BJ (cell line): ENCODE results near the gene PCNT. TPM values are rescaled to one million over a fixed set of nuclear protein-coding genes. Genes with fewer than 3 reads are reported as not detected.

ENCODE experiments used
- CTCF ChIA-PET: fragments of 350-600 bp; formaldehyde crosslinking; extraction: SDS; loops from one replicate; lab custom pipeline; 2021; ENCODE audit warnings: antibody characterized with exemption, inconsistent platforms; lab: Yijun Ruan, JAX
- POLR2A ChIA-PET: fragments of 300-600 bp; sonication (Branson Sonifier 250); formaldehyde crosslinking; extraction: SDS; loops from one replicate; lab custom pipeline; 2021; ENCODE audit warnings: antibody characterized with exemption; lab: Charles Lee
- DNase-seq: peaks from one replicate; pipeline ENCODE4 v3.0.0-alpha.2; 2011; ENCODE audit warnings: low read depth
- H3K27me3 ChIP-seq: 2 replicates; pipeline ENCODE4 v1.6.0; 2011; ENCODE audit warnings: low read length; ENCODE audit not compliant: control insufficient read depth, insufficient read depth
- H3K36me3 ChIP-seq: 2 replicates; pipeline ENCODE4 v1.5.1; 2011; ENCODE audit warnings: low read length; ENCODE audit not compliant: control insufficient read depth, insufficient read depth
- H3K4me3 ChIP-seq: 2 replicates; pipeline ENCODE4 v1.5.1; 2011; ENCODE audit warnings: low read depth, mild to moderate bottlenecking, control low read depth, low read length
- polyA plus RNA-seq: library from polyadenylated mRNA; depleted of rRNA; stranded (reverse); fragments of >200 nt; gene quantifications from 2 replicates; pipeline ENCODE4 v1.2.3, GENCODE V29; 2011
- TF ChIP-seq, protein P1 (sequence below): IDR thresholded peaks from 2 replicates; pipeline ENCODE4 v1.5.1; 2011; ENCODE audit warnings: low read depth, mild to moderate bottlenecking, control low read depth, inconsistent platforms, low read length, moderate library complexity; ENCODE audit not compliant: insufficient read depth

The PCNT gene
- polyA plus RNA-seq, 1 experiment, result 11.0 TPM

- H3K4me3 ChIP-seq, result no peak overlapping the region
- peaks cover 25% of the 10 kb centered on the region for H3K36me3 ChIP-seq
- ChIA-PET POLR2A (interaction anchor here (0.6 kb wide), 1 partner anchor 1585 kb away, joined by 4 read pairs; no protein-coding TSS in a partner anchor), CTCF (no interaction called here)
- DNase-seq, result no peak
- H3K27me3 ChIP-seq, result no peaks in the 10 kb centered on the region
- TF ChIP-seq, protein P1, sequence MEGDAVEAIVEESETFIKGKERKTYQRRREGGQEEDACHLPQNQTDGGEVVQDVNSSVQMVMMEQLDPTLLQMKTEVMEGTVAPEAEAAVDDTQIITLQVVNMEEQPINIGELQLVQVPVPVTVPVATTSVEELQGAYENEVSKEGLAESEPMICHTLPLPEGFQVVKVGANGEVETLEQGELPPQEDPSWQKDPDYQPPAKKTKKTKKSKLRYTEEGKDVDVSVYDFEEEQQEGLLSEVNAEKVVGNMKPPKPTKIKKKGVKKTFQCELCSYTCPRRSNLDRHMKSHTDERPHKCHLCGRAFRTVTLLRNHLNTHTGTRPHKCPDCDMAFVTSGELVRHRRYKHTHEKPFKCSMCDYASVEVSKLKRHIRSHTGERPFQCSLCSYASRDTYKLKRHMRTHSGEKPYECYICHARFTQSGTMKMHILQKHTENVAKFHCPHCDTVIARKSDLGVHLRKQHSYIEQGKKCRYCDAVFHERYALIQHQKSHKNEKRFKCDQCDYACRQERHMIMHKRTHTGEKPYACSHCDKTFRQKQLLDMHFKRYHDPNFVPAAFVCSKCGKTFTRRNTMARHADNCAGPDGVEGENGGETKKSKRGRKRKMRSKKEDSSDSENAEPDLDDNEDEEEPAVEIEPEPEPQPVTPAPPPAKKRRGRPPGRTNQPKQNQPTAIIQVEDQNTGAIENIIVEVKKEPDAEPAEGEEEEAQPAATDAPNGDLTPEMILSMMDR, result no peak
These were observed 98.8 kb downstream of the PCNT start for GRCh38 chr21:46422636-46423241.

DNA sequence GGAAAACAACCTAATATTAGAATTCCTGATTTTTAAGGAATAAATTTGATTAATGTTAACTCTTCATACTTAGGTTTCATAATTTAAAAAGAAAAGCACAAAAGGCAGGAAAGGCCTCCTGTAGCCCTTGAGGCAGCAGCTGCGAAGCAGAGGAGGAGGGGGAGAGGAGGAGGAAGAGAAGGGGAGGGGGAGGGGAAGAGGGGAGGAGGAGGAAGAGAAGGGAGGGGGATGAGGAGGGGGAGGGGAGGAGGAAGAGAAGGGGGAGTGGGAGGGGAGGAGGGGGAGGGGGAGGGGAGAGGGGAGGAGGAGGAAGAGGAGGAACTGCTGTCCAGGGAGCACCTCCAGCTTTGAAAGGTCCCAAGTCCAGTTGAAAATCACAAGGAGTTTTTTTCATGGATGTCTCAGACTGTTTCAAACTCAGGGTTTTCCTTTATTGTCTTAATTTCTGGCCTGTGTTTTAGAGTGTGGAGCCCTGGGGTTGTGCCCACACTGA, 99.6 kb downstream of the PCNT start:
- POLR2A ChIA-PET, result interaction anchor here (0.6 kb wide), 1 partner anchor 1586 kb away, joined by 4 read pairs; no protein-coding TSS in a partner anchor

GRCh38 chr21:46424039-46424591, 100.2 kb downstream of the PCNT start:
- H3K27me3 ChIP-seq, result no peaks in the 10 kb centered on the region
- DNase-seq, result no peak
- ChIA-PET CTCF (no interaction called here), POLR2A (no interaction called here)
- TF ChIP-seq, protein P1, result no peak
- peaks cover 30% of the 10 kb centered on the region for H3K36me3 ChIP-seq
- no peak overlapping the region for H3K4me3 ChIP-seq

More for the DNA sequence above, 99.6 kb downstream of the PCNT start:
- no peak for DNase-seq
- Histone ChIP-seq H3K4me3 (no peak overlapping the region), H3K36me3 (peaks cover 31% of the 10 kb centered on the region), H3K27me3 (no peaks in the 10 kb centered on the region)
- TF ChIP-seq, protein P1, result no peak
- CTCF ChIA-PET, result no interaction called here

DNA sequence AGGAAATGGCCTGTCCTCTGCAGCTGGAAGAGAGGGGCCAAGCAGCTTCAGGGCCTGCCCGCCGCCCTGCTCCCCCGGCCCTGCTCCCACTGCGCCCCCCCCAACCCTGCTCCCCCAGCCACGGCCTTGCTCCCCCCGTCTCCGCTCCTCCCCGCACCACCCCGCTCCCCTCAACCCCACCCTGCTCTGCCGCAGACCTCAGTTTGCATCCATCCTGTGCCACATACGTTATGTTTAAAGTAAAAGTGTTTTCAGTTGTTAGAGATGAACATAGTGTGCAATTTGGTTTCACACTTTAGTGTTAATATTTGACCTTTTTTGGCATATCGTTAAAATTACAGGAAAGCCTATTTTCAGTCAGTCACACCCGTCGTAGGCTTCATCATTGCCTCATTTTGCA, 100.7 kb downstream of the PCNT start:
- ChIA-PET CTCF (no interaction called here), POLR2A (no interaction called here)
- DNase-seq, result no peak
- TF ChIP-seq, protein P1, result no peak
- Histone ChIP-seq H3K4me3 (no peak overlapping the region), H3K36me3 (peaks cover 32% of the 10 kb centered on the region), H3K27me3 (no peaks in the 10 kb centered on the region)

- no peak overlapping the region for H3K4me3 ChIP-seq
- H3K36me3 ChIP-seq, result peaks cover 35% of the 10 kb centered on the region
- no peak for DNase-seq
- ChIA-PET POLR2A (no interaction called here), CTCF (no interaction called here)
- TF ChIP-seq, protein P1, result no peak
- H3K27me3 ChIP-seq, result no peaks in the 10 kb centered on the region
These were observed 101.1 kb downstream of the PCNT start for GRCh38 chr21:46425041-46425440.
